A673 (cell line): Measurements from ENCODE around the gene RER1.

ENCODE experiments used
- EZH2 ChIP-seq: fragments of 200-600 bp; sonication (generic); IDR thresholded peaks from 2 replicates; pipeline ENCODE4 v1.6.1; 2017; ENCODE audit warnings: borderline replicate concordance, low read depth, mild to moderate bottlenecking, mixed read lengths, antibody characterized with exemption, low read length; ENCODE audit not compliant: poor library complexity, severe bottlenecking
- TF ChIP-seq, protein P1 (sequence below): fragments of 300-800, 200-600 bp; sonication (generic); conservative IDR thresholded peaks from 2 replicates; pipeline ENCODE4 v1.5.1; 2017; ENCODE audit warnings: low read depth, mild to moderate bottlenecking, antibody characterized with exemption, low read length, moderate library complexity, mixed read lengths

DNA sequence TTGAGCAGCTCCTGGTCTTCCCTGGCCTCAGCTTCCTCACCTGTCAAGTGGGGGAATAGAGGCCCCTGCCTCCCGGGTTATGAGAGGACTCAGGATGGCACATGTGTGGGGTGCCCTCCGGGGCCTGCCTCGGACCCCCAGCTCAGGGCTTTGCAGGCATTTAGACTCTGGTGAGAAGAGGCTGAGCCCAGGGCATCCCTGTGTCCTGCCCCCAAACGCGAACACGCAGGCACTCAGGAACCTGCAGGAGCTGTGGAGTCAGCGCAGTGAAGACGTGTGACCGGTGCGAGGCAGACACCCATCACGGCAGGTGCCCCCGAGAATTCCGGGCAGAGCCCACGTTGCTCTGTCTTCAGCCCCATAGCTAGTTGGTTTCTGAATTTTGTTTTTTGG lies 26.2 kb downstream of the RER1 start:
- TF ChIP-seq, protein P1, sequence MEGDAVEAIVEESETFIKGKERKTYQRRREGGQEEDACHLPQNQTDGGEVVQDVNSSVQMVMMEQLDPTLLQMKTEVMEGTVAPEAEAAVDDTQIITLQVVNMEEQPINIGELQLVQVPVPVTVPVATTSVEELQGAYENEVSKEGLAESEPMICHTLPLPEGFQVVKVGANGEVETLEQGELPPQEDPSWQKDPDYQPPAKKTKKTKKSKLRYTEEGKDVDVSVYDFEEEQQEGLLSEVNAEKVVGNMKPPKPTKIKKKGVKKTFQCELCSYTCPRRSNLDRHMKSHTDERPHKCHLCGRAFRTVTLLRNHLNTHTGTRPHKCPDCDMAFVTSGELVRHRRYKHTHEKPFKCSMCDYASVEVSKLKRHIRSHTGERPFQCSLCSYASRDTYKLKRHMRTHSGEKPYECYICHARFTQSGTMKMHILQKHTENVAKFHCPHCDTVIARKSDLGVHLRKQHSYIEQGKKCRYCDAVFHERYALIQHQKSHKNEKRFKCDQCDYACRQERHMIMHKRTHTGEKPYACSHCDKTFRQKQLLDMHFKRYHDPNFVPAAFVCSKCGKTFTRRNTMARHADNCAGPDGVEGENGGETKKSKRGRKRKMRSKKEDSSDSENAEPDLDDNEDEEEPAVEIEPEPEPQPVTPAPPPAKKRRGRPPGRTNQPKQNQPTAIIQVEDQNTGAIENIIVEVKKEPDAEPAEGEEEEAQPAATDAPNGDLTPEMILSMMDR, result no peak
- no peak for TF ChIP-seq EZH2
